GM13976 (cell line): Measurements from ENCODE around the gene TPCN2.

Experiments used
- DNase-seq: peaks from one replicate; pipeline ENCODE4 v3.0.0; 2012; ENCODE audit warnings: low spot score
- in situ Hi-C: fragments of 300-500 bp; cut with MboI; formaldehyde crosslinking; loops from one replicate; pipeline ENCODE4 v1.12.0; 2022; ENCODE audit warnings: low sequenced_read_pairs, mixed read lengths, inconsistent platforms; ENCODE audit not compliant: unreplicated experiment
- TF ChIP-seq, protein P1 (sequence below): IDR thresholded peaks from 2 replicates; pipeline ENCODE4 v1.5.1; 2012; ENCODE audit warnings: borderline replicate concordance, mild to moderate bottlenecking; ENCODE audit not compliant: insufficient read depth; ENCODE audit errors: extremely low read depth, missing control alignments, control extremely low read depth

TPCN2 gene

GRCh38 chr11:69066122-69067112 lies 17.7 kb downstream of the TPCN2 start:
- TF ChIP-seq, protein P1, sequence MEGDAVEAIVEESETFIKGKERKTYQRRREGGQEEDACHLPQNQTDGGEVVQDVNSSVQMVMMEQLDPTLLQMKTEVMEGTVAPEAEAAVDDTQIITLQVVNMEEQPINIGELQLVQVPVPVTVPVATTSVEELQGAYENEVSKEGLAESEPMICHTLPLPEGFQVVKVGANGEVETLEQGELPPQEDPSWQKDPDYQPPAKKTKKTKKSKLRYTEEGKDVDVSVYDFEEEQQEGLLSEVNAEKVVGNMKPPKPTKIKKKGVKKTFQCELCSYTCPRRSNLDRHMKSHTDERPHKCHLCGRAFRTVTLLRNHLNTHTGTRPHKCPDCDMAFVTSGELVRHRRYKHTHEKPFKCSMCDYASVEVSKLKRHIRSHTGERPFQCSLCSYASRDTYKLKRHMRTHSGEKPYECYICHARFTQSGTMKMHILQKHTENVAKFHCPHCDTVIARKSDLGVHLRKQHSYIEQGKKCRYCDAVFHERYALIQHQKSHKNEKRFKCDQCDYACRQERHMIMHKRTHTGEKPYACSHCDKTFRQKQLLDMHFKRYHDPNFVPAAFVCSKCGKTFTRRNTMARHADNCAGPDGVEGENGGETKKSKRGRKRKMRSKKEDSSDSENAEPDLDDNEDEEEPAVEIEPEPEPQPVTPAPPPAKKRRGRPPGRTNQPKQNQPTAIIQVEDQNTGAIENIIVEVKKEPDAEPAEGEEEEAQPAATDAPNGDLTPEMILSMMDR, result no peak
- DNase-seq, result no peak
- in situ Hi-C loops, result no loop called here

- in situ Hi-C loops, result no loop called here
- no peak for DNase-seq
- TF ChIP-seq, protein P1, result no peak
Observed at GRCh38 chr11:69067200-69067599, 18.5 kb downstream of the TPCN2 start.

GRCh38 chr11:69071086-69071800 lies 22.5 kb downstream of the TPCN2 start:
- in situ Hi-C loops, result no loop called here
- TF ChIP-seq, protein P1, result no peak
- no peak for DNase-seq

DNA sequence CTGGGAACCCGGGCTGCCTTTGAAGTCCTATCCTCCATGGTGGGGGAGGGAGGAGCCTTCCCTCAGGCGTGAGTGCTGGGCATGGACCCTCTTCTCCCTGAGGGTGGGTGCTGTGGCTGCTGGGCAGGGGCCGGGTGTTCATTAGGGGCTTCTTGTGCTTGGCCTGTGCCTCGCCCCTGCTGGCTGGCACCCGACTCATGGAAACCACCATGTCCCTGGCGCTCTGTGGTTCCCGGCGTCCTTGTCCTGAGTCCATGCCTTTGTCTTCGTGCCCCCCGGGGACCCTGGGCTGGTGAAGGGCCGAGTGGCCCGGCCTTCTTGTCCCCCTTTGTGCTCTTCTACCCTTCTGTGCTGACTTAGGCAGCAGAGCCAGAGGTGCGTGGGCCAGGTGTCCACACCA lies 23.2 kb downstream of the TPCN2 start:
- in situ Hi-C loops, result no loop called here
- TF ChIP-seq, protein P1, result no peak
- no peak for DNase-seq

GRCh38 chr11:69073469-69073868 lies 24.7 kb downstream of the TPCN2 start:
- DNase-seq, result no peak
- in situ Hi-C loops, result no loop called here

More at GRCh38 chr11:69073469-69073868, 24.7 kb downstream of the TPCN2 start:
- TF ChIP-seq, protein P1, result no peak
